Stimulated activated naive CD4-positive, alpha-beta T cell (primary cell): Measurements from ENCODE around the gene PAK6.

Experiments
- DNase-seq, 6 experiments: peaks; one replicate each; lab custom pipeline; 2025; lab: John Stamatoyannopoulos, UW

Gene PAK6

GRCh38 chr15:40241269-40242212 lies 2.7 kb downstream of the PAK6 start:
- no peak for DNase-seq

- DNase-seq = no peak
Measured at GRCh38 chr15:40242213-40242599, 3.3 kb downstream of the PAK6 start.

GRCh38 chr15:40242601-40243000 lies 3.7 kb downstream of the PAK6 start:
- no peak for DNase-seq

GRCh38 chr15:40243126-40243810 lies 4.4 kb downstream of the PAK6 start:
- DNase-seq = no peak

- DNase-seq = no peak
Measured at GRCh38 chr15:40244961-40245523, 6.2 kb downstream of the PAK6 start.

- no peak for DNase-seq
Measured at GRCh38 chr15:40245666-40246450, 7.0 kb downstream of the PAK6 start.

GRCh38 chr15:40246496-40247280 lies 7.8 kb downstream of the PAK6 start:
- no peak for DNase-seq

GRCh38 chr15:40247406-40247971 lies 8.6 kb downstream of the PAK6 start:
- DNase-seq = no peak

- DNase-seq = no peak
Measured at GRCh38 chr15:40248006-40248783, 9.3 kb downstream of the PAK6 start.

GRCh38 chr15:40249477-40250303 lies 10.8 kb downstream of the PAK6 start:
- no peak for DNase-seq

GRCh38 chr15:40250304-40250656 lies 11.4 kb downstream of the PAK6 start:
- no peak for DNase-seq

GRCh38 chr15:40250771-40251483 lies 12.1 kb downstream of the PAK6 start:
- DNase-seq = no peak

GRCh38 chr15:40251486-40252140 lies 12.8 kb downstream of the PAK6 start:
- no peak for DNase-seq

GRCh38 chr15:40252141-40252437 lies 13.2 kb downstream of the PAK6 start:
- DNase-seq = no peak

- no peak for DNase-seq
Measured at GRCh38 chr15:40252438-40253166, 13.7 kb downstream of the PAK6 start.

GRCh38 chr15:40253167-40253790 lies 14.4 kb downstream of the PAK6 start:
- no peak for DNase-seq

- DNase-seq = no peak
Measured at GRCh38 chr15:40254452-40254851, 15.6 kb downstream of the PAK6 start.
